GM18909 (cell line): ENCODE data around the gene CRYBG1.

Experiments
- ATAC-seq: cut with Tn5 transposase; IDR thresholded peaks from one replicate; pipeline ENCODE4 v1.9.1; 2021; ENCODE audit warnings: mild to moderate bottlenecking; ENCODE audit not compliant: unreplicated experiment, poor library complexity

Gene CRYBG1

DNA sequence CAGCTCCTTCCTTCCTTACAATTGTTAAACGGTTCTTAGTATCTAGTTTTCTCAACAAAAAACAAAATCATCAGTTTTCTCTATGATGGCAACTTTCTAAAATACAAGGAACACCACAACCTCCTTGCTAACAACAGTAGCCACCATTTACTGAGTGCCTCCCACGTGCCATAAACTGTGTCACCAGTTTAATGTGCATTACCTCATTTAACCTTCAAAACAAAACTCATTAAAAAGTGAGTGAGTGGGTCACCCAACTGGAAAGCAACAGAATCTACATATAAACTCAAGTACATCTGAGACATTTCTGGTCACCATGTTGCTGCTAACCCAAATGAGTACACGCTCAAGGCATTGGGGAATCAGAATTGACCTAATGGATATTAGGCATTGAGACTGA, 257.8 kb downstream of the CRYBG1 start:
- no peak for ATAC-seq

DNA sequence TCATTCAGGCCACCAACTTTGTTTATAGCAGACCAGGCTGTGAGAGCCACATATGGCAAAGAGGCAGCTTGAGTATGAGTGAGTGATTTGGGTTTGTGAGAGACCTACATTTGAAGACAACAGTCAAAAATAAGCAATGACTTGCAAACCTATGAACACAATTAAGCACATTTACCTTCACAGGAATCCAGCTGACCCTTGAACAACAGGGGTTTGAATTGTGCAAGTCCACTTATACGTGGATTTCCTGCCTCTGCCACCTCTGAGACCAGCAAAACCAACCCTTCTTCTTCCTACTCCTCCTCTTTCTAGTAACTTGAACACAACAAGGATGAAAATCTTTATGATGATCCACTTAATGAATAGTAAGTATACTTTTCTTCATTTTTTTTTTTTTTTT, 258.7 kb downstream of the CRYBG1 start:
- ATAC-seq: no peak

DNA sequence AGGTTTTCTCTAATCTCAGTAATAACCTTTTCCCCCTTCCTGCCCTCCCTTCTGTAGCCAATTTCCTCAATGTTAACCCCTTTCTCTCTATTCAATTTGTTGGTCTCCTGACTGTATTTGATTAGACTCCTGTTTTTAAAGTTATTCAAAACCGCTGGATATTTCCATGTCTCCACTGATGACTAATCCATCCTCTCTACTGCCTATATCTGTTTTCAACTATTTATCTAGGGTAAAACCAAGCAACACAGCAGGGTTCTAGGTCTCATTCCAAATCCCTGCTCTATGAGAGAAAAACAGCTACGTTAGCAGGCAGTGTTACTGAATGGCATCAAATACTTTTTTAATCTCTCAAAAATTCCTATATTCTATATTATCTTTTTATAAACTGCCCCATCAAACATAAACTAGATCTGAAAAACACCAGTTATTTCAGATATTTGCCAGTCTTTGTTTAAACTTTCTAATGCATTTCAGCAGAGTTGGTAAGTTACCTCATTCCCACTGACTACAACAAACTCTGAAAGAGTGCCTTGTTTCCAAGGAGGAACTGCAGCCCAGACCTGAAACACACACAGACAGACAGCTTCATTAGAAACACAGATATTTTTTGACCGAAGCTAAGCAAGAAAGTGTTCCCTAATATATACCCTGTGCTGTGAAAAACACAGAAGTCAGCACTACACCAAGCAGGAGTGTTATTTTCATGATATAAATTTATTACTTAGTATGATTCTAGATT, 260.6 kb downstream of the CRYBG1 start:
- ATAC-seq: no peak
